Retinal pigment epithelial cell (primary cell): ENCODE measurements around the gene PAPOLA.

ENCODE experiments used
- DNase-seq: peaks from one replicate; pipeline ENCODE4 v3.0.0-alpha.2; 2010; ENCODE audit warnings: low read depth
- H3K4me3 ChIP-seq: 2 replicates; pipeline ENCODE4 v1.5.1; 2011; ENCODE audit warnings: mild to moderate bottlenecking, low read length, control low read depth, moderate library complexity
- CTCF ChIP-seq: conservative IDR thresholded peaks from 2 replicates; pipeline ENCODE4 v1.5.1; 2011; ENCODE audit warnings: low read depth, low read length, control low read depth, inconsistent platforms

The PAPOLA gene

GRCh38 chr14:96519970-96520369 lies 17.8 kb downstream of the PAPOLA start:
- H3K4me3 ChIP-seq: no peak overlapping the region
- TF ChIP-seq CTCF: no peak
- no peak for DNase-seq

- TF ChIP-seq CTCF: no peak
- DNase-seq: no peak
- H3K4me3 ChIP-seq: no peak overlapping the region
These were observed 23.3 kb downstream of the PAPOLA start for GRCh38 chr14:96525452-96525851.

DNA sequence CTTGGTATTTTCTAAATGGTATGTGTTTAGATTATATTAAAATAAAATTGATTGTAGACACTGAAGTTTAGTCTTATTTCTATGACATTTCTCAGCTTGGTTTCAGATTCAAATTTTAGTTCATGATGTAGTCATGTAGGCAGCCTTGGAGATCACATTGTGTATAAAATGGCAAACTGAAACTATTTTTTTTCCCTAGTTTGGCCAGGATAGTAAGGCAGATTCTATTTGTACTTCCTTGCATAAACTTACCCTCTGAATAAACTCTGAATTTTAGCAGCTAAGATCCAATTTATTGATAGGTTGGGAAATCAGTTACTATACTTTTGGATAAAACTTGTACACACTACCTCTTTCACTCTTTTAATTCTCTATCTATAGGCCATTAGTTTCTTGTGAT lies 30.4 kb downstream of the PAPOLA start:
- H3K4me3 ChIP-seq: no peak overlapping the region
- TF ChIP-seq CTCF: no peak
- no peak for DNase-seq

GRCh38 chr14:96536807-96537206 lies 34.6 kb downstream of the PAPOLA start:
- no peak overlapping the region for H3K4me3 ChIP-seq
- DNase-seq: no peak
- no peak for TF ChIP-seq CTCF

GRCh38 chr14:96538097-96538989 lies 36.2 kb downstream of the PAPOLA start:
- TF ChIP-seq CTCF: no peak
- H3K4me3 ChIP-seq: no peak overlapping the region
- no peak for DNase-seq

DNA sequence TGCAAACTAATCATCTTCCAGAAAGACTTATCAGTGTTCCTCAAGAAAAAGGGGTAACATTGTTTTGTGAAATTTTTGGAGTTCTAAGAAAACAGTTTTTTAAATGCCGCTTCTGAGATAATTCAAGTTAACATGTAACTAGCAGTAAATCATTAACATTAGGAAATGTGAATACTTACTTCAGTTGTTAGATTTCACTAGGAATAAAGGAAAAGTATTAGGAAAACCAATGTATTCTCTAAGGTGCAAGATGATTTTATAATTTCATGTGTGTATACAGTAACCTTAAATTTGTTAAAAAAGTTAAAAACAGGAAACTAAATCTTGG lies 36.8 kb downstream of the PAPOLA start:
- H3K4me3 ChIP-seq: no peak overlapping the region
- DNase-seq: no peak
- TF ChIP-seq CTCF: no peak

GRCh38 chr14:96554315-96554910 lies 52.2 kb downstream of the PAPOLA start:
- no peak for TF ChIP-seq CTCF

More at GRCh38 chr14:96554315-96554910, 52.2 kb downstream of the PAPOLA start:
- no peak overlapping the region for H3K4me3 ChIP-seq
- no peak for DNase-seq
